ENCODE measurements around the gene SLC1A2.
A peak's percentile ranks its signal among the peaks of the same experiment; 100 is the strongest.

Gene SLC1A2

DNA sequence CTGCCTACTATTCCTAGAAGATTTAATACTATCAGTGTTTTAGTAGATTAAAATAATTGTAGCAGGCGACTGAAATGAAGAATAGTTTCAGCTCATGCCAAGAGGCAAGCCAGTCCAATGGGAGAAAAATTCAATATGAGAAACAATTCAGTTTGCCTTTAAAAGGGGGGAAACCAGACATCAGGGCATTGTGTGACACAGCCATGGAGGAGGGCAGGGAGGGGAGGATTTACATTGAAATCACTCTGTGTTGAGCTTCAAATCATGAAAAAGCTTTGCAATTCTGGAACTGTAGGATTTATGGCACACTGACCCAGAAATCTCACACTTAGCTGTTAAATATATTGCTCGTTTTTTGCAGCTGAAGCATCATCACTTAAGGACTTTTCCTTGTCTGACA lies 4.6 kb downstream of the SLC1A2 start:
- no peak overlapping the region for H3K27ac ChIP-seq (ENCODE audit: low read depth, low read length)
- no peaks in the 10 kb centered on the region for H3K9me3 ChIP-seq (ENCODE audit: control insufficient read depth in 1 of 2, low read length in 2 of 2)
- peaks cover 25 to 57% of the 10 kb centered on the region in 2 donors for H3K27me3 ChIP-seq (ENCODE audit: control insufficient read depth in 1 of 2, insufficient read depth in 2 of 2, low read length in 2 of 2)
- no peak overlapping the region for H3K9ac ChIP-seq (ENCODE audit: low read depth in 1 of 2, low read length in 2 of 2)
- H3K4me3 ChIP-seq (ENCODE audit: low read depth in 1 of 2, low read length in 2 of 2), result no peak overlapping the region
- no peaks in the 10 kb centered on the region for H3K36me3 ChIP-seq (ENCODE audit: control insufficient read depth in 1 of 2, insufficient read depth in 2 of 2, low read length in 2 of 2)
- H3K4me1 ChIP-seq (ENCODE audit: control insufficient read depth in 1 of 2, insufficient read depth in 2 of 2, low read length in 2 of 2), result peaks cover 7 to 9% of the 10 kb centered on the region in 2 donors

DNA sequence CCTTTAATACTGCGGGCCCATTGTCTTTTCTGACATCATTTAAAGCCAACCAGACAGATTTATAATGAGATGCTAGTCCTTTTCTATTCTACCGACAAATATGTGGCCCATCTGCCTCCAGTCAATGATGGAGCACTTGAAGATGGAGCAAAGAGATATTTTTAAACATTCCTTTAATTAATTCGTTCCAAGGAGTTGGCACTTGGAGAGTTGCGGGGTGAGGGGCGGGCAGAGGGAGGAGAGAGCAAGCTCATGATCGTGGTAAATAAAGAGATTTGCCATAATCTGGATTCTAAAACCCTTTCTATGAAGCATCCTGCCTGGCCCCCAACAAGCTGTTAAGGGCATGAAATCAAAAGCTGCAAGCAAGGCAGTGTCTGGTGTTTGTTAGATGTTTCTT lies 5.0 kb downstream of the SLC1A2 start:
- no peak overlapping the region for H3K27ac ChIP-seq (ENCODE audit: low read depth, low read length)
- H3K36me3 ChIP-seq (ENCODE audit: control insufficient read depth in 1 of 2, insufficient read depth in 2 of 2, low read length in 2 of 2), result no peaks in the 10 kb centered on the region
- no peak overlapping the region for H3K4me3 ChIP-seq (ENCODE audit: low read depth in 1 of 2, low read length in 2 of 2)
- H3K27me3 ChIP-seq (ENCODE audit: control insufficient read depth in 1 of 2, insufficient read depth in 2 of 2, low read length in 2 of 2), result peaks cover 22 to 53% of the 10 kb centered on the region in 2 donors
- H3K9me3 ChIP-seq (ENCODE audit: control insufficient read depth in 1 of 2, low read length in 2 of 2), result no peaks in the 10 kb centered on the region
- H3K9ac ChIP-seq (ENCODE audit: low read depth in 1 of 2, low read length in 2 of 2), result no peak overlapping the region
- peaks cover 5 to 7% of the 10 kb centered on the region in 2 donors for H3K4me1 ChIP-seq (ENCODE audit: control insufficient read depth in 1 of 2, insufficient read depth in 2 of 2, low read length in 2 of 2)

DNA sequence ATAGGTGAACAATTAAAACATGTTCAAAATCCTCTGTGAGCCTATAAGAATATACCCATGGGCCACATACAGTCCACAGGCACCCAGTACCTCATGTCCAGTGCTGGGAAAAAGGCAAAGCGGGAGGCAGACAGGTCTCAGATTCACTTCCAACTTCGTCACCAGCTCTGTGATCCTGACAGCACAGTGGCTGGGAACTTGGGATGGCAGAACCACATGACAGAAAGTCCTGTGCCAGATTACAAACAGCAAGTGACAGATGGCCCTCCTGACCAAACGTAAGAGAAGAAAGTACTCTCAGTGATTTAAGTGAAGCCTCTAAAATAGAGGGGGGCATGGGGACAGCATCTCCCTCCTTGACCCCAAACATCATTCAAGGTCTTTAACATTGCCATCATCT lies 5.8 kb downstream of the SLC1A2 start:
- Histone ChIP-seq H3K4me3 (ENCODE audit: low read depth in 1 of 2, low read length in 2 of 2) (no peak overlapping the region), H3K36me3 (ENCODE audit: control insufficient read depth in 1 of 2, insufficient read depth in 2 of 2, low read length in 2 of 2) (no peaks in the 10 kb centered on the region), H3K27ac (ENCODE audit: low read depth, low read length) (no peak overlapping the region), H3K9me3 (ENCODE audit: control insufficient read depth in 1 of 2, low read length in 2 of 2) (no peaks in the 10 kb centered on the region), H3K9ac (ENCODE audit: low read depth in 1 of 2, low read length in 2 of 2) (no peak overlapping the region), H3K4me1 (ENCODE audit: control insufficient read depth in 1 of 2, insufficient read depth in 2 of 2, low read length in 2 of 2) (peaks cover 1 to 6% of the 10 kb centered on the region in 2 donors), H3K27me3 (ENCODE audit: control insufficient read depth in 1 of 2, insufficient read depth in 2 of 2, low read length in 2 of 2) (peaks cover 16 to 50% of the 10 kb centered on the region in 2 donors)

DNA sequence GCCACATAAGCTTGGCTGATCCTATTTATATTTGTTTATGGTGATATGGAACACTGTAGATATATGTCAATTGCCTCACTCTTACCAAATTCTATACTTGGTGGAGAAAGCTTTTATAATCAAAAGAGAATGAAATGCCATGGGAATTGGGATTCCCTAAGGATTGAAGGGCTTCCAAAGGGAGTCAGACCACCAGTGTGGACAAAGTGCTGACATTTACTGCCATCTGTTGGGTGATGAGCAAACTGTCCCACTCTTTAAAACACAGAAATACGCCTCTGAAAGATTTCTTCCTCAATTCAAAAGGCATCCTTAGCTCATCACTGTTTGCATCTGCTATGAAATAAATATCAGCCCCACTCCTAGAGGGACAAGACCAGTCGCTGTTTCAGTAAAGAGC lies 7.1 kb downstream of the SLC1A2 start:
- H3K9ac ChIP-seq (ENCODE audit: low read depth in 1 of 2, low read length in 2 of 2), result no peak overlapping the region
- H3K4me3 ChIP-seq (ENCODE audit: low read depth in 1 of 2, low read length in 2 of 2), result no peak overlapping the region
- peaks cover 3 to 37% of the 10 kb centered on the region in 2 donors for H3K27me3 ChIP-seq (ENCODE audit: control insufficient read depth in 1 of 2, insufficient read depth in 2 of 2, low read length in 2 of 2)
- H3K36me3 ChIP-seq (ENCODE audit: control insufficient read depth in 1 of 2, insufficient read depth in 2 of 2, low read length in 2 of 2), result no peaks in the 10 kb centered on the region
- no peaks in the 10 kb centered on the region for H3K4me1 ChIP-seq (ENCODE audit: control insufficient read depth in 1 of 2, insufficient read depth in 2 of 2, low read length in 2 of 2)
- no peaks in the 10 kb centered on the region for H3K9me3 ChIP-seq (ENCODE audit: control insufficient read depth in 1 of 2, low read length in 2 of 2)
- no peak overlapping the region for H3K27ac ChIP-seq (ENCODE audit: low read depth, low read length)

DNA sequence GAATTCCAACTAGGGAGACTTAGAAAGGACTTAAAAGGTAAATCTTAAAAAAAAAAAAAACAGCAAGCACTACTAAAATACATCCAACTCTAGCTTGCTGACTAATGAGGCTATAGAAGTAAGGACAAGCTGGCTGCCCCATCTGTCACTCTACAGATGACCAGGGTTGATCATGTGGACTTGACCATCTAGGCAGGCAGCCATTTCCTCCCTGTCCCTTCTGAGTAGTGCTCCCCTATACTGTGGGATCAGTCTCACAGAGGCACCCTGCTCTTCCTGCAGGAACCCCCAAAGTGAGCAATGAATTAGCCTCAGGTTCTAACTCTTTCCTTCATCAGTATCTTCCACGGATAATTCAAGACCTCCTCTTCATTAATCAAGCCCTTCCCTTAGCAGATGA lies 12.3 kb downstream of the SLC1A2 start:
- Histone ChIP-seq H3K36me3 (ENCODE audit: control insufficient read depth in 1 of 2, insufficient read depth in 2 of 2, low read length in 2 of 2) (no peaks in the 10 kb centered on the region), H3K27me3 (ENCODE audit: control insufficient read depth in 1 of 2, insufficient read depth in 2 of 2, low read length in 2 of 2) (peaks cover 0 to 2% of the 10 kb centered on the region in 2 donors), H3K9ac (ENCODE audit: low read depth in 1 of 2, low read length in 2 of 2) (no peak overlapping the region), H3K4me3 (ENCODE audit: low read depth in 1 of 2, low read length in 2 of 2) (no peak overlapping the region), H3K4me1 (ENCODE audit: control insufficient read depth in 1 of 2, insufficient read depth in 2 of 2, low read length in 2 of 2) (no peaks in the 10 kb centered on the region), H3K27ac (ENCODE audit: low read depth, low read length) (no peak overlapping the region), H3K9me3 (ENCODE audit: control insufficient read depth in 1 of 2, low read length in 2 of 2) (no peaks in the 10 kb centered on the region)

DNA sequence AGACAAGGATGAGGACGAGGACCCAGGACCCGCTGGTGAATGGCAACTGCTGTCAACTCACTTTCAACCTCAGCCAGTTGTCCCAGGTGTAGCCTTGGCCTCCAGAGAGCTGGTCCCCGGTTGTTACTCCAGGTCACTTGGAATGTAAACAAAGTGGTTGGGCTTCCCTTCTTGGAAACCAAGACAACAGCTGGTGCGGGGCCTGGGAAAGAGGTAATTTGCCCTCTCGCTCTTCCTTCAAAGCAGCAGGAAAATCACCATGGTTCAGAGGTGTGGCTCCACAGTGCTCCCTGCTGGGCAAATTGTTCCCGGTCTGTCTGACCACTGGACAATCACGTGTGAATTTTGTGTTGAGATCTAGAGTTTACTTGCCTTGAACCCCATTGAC lies 15.0 kb downstream of the SLC1A2 start:
- Histone ChIP-seq H3K9me3 (ENCODE audit: control insufficient read depth in 1 of 2, low read length in 2 of 2) (no peaks in the 10 kb centered on the region), H3K27me3 (ENCODE audit: control insufficient read depth in 1 of 2, insufficient read depth in 2 of 2, low read length in 2 of 2) (peaks cover 0 to 2% of the 10 kb centered on the region in 2 donors), H3K4me3 (ENCODE audit: low read depth in 1 of 2, low read length in 2 of 2) (peak overlapping the region in 1 of 2 donors; percentile 26), H3K9ac (ENCODE audit: low read depth in 1 of 2, low read length in 2 of 2) (no peak overlapping the region), H3K36me3 (ENCODE audit: control insufficient read depth in 1 of 2, insufficient read depth in 2 of 2, low read length in 2 of 2) (no peaks in the 10 kb centered on the region), H3K4me1 (ENCODE audit: control insufficient read depth in 1 of 2, insufficient read depth in 2 of 2, low read length in 2 of 2) (no peaks in the 10 kb centered on the region), H3K27ac (ENCODE audit: low read depth, low read length) (no peak overlapping the region)

DNA sequence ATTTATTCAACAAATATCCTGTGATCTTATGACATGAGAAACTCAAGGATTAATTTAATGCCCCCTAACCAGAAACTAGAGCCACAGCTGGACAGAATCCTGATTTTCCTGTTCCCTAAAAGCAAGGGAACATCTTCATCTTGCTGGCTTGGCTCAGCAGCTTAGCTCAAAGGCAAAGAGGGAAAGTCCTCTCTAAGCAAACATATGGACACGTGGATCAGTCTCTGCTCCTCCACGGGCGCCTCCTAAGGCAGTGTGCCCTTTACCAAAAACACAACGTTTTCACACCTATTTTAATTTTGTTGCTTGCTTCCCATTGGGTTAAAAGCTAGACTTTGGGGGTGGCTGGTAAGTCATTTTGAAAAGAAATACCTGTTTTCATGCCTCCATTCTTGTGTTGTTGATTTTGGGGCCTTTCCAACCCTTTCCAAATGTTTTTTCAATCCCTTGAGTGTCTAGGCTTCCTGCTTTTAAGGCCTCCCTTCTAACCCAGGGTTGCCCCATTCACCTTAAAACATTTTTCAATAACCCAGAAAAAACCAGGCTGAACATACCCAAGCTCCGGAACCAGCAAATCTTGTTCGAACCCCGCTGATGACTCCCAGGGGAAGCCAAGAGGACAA lies 15.5 kb downstream of the SLC1A2 start:
- no peaks in the 10 kb centered on the region for H3K4me1 ChIP-seq (ENCODE audit: control insufficient read depth in 1 of 2, insufficient read depth in 2 of 2, low read length in 2 of 2)
- H3K9ac ChIP-seq (ENCODE audit: low read depth in 1 of 2, low read length in 2 of 2), result no peak overlapping the region
- no peak overlapping the region for H3K27ac ChIP-seq (ENCODE audit: low read depth, low read length)
- no peaks in the 10 kb centered on the region for H3K9me3 ChIP-seq (ENCODE audit: control insufficient read depth in 1 of 2, low read length in 2 of 2)
- no peak overlapping the region for H3K4me3 ChIP-seq (ENCODE audit: low read depth in 1 of 2, low read length in 2 of 2)
- H3K36me3 ChIP-seq (ENCODE audit: control insufficient read depth in 1 of 2, insufficient read depth in 2 of 2, low read length in 2 of 2), result no peaks in the 10 kb centered on the region
- H3K27me3 ChIP-seq (ENCODE audit: control insufficient read depth in 1 of 2, insufficient read depth in 2 of 2, low read length in 2 of 2), result peaks cover 0 to 2% of the 10 kb centered on the region in 2 donors

DNA sequence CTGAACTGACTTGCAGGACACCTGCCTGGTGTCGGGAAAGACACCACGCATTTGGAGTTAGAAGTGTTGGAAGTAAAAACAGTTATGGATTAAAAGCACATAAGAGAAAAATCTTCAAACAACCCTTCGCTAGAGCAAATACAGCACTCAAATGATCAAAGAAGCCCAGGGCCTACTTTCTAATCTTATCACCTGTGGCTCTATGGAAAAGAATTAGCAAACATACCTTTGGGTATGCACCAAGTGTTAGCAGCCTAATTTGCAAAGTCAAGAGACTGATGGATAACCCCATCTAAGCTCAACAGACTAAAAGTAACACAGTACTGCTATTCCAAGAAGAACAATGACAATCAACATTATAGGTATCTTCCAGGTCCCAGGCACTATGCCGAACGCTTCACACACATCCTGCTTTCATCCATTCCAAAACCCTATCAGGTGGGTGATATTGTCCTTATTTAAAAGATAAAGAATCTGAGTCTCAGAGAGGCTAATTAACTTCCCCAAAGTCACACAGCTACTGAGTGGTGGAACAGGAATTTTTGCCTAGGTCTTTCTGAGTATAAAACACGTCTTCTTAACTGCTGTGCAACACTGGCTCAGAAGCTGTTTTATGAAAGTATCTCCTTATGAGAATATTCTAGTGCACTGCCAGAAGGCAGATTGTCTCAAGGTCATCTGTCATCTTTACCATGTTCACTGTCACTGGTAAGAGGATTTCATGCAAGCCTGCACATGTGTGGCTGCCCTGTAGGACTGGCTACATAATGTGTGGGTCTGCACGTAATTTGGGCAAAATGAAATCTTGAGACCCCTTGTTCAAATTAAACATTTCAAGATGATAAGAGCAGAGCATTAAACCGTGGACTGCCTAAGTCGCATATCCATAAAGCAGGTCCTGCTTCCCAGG lies 16.4 kb downstream of the SLC1A2 start:
- Histone ChIP-seq H3K27ac (ENCODE audit: low read depth, low read length) (no peak overlapping the region), H3K9ac (ENCODE audit: low read depth in 1 of 2, low read length in 2 of 2) (no peak overlapping the region), H3K36me3 (ENCODE audit: control insufficient read depth in 1 of 2, insufficient read depth in 2 of 2, low read length in 2 of 2) (no peaks in the 10 kb centered on the region), H3K4me3 (ENCODE audit: low read depth in 1 of 2, low read length in 2 of 2) (no peak overlapping the region), H3K4me1 (ENCODE audit: control insufficient read depth in 1 of 2, insufficient read depth in 2 of 2, low read length in 2 of 2) (no peaks in the 10 kb centered on the region), H3K27me3 (ENCODE audit: control insufficient read depth in 1 of 2, insufficient read depth in 2 of 2, low read length in 2 of 2) (peaks cover 0 to 2% of the 10 kb centered on the region in 2 donors), H3K9me3 (ENCODE audit: control insufficient read depth in 1 of 2, low read length in 2 of 2) (no peaks in the 10 kb centered on the region)

DNA sequence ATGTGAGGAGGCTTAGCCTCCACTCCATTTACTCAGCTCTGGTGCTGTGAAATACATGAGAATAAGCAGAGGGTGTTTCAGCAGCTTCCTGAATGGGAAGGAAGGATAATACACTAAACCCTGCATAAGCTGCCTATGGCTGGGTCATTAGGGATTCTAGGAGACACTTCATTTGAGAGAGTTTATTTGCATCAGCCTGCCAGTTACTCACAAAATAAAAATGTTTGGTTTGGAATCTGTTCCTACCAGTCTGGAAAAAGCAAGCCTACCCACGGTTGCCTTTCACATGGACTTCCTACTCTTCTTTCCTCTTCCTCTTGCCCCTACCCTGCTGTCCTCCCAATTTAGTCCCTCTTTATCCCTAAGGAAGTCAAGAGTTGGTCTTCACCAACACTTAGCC lies 20.5 kb downstream of the SLC1A2 start:
- Histone ChIP-seq H3K4me3 (ENCODE audit: low read depth in 1 of 2, low read length in 2 of 2) (no peak overlapping the region), H3K9ac (ENCODE audit: low read depth in 1 of 2, low read length in 2 of 2) (no peak overlapping the region), H3K36me3 (ENCODE audit: control insufficient read depth in 1 of 2, insufficient read depth in 2 of 2, low read length in 2 of 2) (no peaks in the 10 kb centered on the region), H3K27me3 (ENCODE audit: control insufficient read depth in 1 of 2, insufficient read depth in 2 of 2, low read length in 2 of 2) (no peaks in the 10 kb centered on the region), H3K27ac (ENCODE audit: low read depth, low read length) (no peak overlapping the region), H3K9me3 (ENCODE audit: control insufficient read depth in 1 of 2, low read length in 2 of 2) (no peaks in the 10 kb centered on the region), H3K4me1 (ENCODE audit: control insufficient read depth in 1 of 2, insufficient read depth in 2 of 2, low read length in 2 of 2) (no peaks in the 10 kb centered on the region)

DNA sequence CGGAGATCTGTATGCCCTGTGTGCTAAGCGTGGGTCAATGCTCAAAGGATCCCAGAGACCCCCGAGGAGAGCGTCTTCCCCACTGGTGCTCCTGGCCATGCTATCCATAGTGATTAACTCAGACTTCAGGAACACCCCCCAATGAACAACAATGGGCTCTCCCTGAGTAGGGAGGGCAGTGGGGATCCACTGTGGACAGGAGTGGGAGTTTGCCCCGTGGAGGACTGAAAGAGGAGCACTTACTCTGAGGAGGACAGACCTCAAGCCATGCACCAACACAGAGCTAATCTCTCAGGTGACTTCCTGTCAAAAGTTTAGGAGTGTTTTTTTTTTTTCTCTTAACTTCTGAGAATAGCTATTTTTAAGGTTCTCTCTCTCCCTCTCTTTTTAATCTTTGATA lies 24.4 kb downstream of the SLC1A2 start:
- peaks cover 13 to 17% of the 10 kb centered on the region in 2 donors for H3K4me1 ChIP-seq (ENCODE audit: control insufficient read depth in 1 of 2, insufficient read depth in 2 of 2, low read length in 2 of 2)
- H3K9ac ChIP-seq (ENCODE audit: low read depth in 1 of 2, low read length in 2 of 2), result no peak overlapping the region
- no peaks in the 10 kb centered on the region for H3K27me3 ChIP-seq (ENCODE audit: control insufficient read depth in 1 of 2, insufficient read depth in 2 of 2, low read length in 2 of 2)
- no peaks in the 10 kb centered on the region for H3K36me3 ChIP-seq (ENCODE audit: control insufficient read depth in 1 of 2, insufficient read depth in 2 of 2, low read length in 2 of 2)
- H3K4me3 ChIP-seq (ENCODE audit: low read depth in 1 of 2, low read length in 2 of 2), result no peak overlapping the region
- H3K27ac ChIP-seq (ENCODE audit: low read depth, low read length), result no peak overlapping the region
- H3K9me3 ChIP-seq (ENCODE audit: control insufficient read depth in 1 of 2, low read length in 2 of 2), result no peaks in the 10 kb centered on the region
